K562 (cell line): Measurements from ENCODE around the gene CUX1. TPM values are rescaled to one million over a fixed set of nuclear protein-coding genes. Genes with fewer than 3 reads are reported as not detected.

Experiments used
- ATAC-seq: fragments of 200-7000 bp; cut with Tn5 transposase; 3 replicates; pipeline ENCODE4 v1.9.1; 2020; ENCODE audit warnings: moderate library complexity
- BruUV-seq: library from RNA; stranded (reverse); fragments of 400-500 nt; replicated peaks from 2 replicates; lab custom pipeline; 2021; lab: Mats Ljungman, UMichigan
- CTCF ChIA-PET: fragments of 300-600 bp; formaldehyde crosslinking; extraction: SDS; loops from one replicate; lab custom pipeline; 2021; ENCODE audit warnings: low intra/inter-chr PET ratio; lab: Yijun Ruan, JAX
- POLR2A ChIA-PET: fragments of 300-600, 350-650 bp; sonication (Branson Sonifier 250); formaldehyde crosslinking; extraction: SDS; loops from one replicate; lab custom pipeline; 2021; ENCODE audit warnings: antibody characterized with exemption, inconsistent platforms; lab: Yijun Ruan, JAX
- DNase-seq, 4 experiments: peaks; one replicate each; pipeline versions ENCODE4 v3.0.0 to v3.0.0-alpha.2; 2011 to 2018; ENCODE audit warnings: low spot score in 3 of 4, mixed read lengths in 3 of 4; ENCODE audit errors: extremely low read depth in 1 of 4
- FAIRE-seq: peaks from 2 replicates; lab custom pipeline; 2011; peaks lifted over from hg19 to GRCh38; lab: Jason Lieb, UNC
- H2AFZ ChIP-seq: 2 replicates; pipeline ENCODE4 v1.6.0; 2011; ENCODE audit warnings: low read depth, low read length, control low read depth, inconsistent platforms
- H3K27ac ChIP-seq: fragments of 200-600 bp; 3 replicates; pipeline ENCODE4 v1.8.0; 2011; ENCODE audit warnings: low read depth, mild to moderate bottlenecking, control low read depth, inconsistent platforms, low read length, moderate library complexity, mixed read lengths; ENCODE audit errors: extremely low read depth
- H3K27me3 ChIP-seq, 2 experiments: fragments of 300-600 bp in 1 of 2; 2 replicates in 1 of 2; 3 replicates in 1 of 2; pipeline versions ENCODE4 v1.6.0 to v1.8.0; 2011; ENCODE audit warnings: inconsistent platforms in 2 of 2, low read length in 2 of 2, mild to moderate bottlenecking in 1 of 2, mixed read lengths in 1 of 2, moderate library complexity in 1 of 2; ENCODE audit not compliant: control insufficient read depth in 2 of 2, insufficient read depth in 2 of 2
- H3K36me3 ChIP-seq: fragments of 300-600 bp; 3 replicates; pipeline ENCODE4 v1.8.0; 2011; ENCODE audit warnings: mild to moderate bottlenecking, low read length, inconsistent platforms; ENCODE audit not compliant: control insufficient read depth, insufficient read depth
- H3K4me1 ChIP-seq, 2 experiments: fragments of 200-600 bp in 1 of 2; replicated peaks in 1 of 2; 2 replicates in 1 of 2; 3 replicates in 1 of 2; pipeline versions ENCODE4 v1.5.1 to v1.8.0; 2011; ENCODE audit warnings: inconsistent platforms in 2 of 2, low read length in 2 of 2, mild to moderate bottlenecking in 1 of 2, mixed read lengths in 1 of 2, moderate library complexity in 1 of 2; ENCODE audit not compliant: control insufficient read depth in 2 of 2, insufficient read depth in 2 of 2
- H3K4me2 ChIP-seq: 2 replicates; pipeline ENCODE4 v1.6.1; 2011; ENCODE audit warnings: low read length, control low read depth, inconsistent platforms, mixed read lengths; ENCODE audit not compliant: insufficient read depth
- H3K4me3 ChIP-seq: fragments of 200-600 bp; sonication (generic), shearing (Covaris generic); 2 replicates; pipeline ENCODE4 v1.5.1; 2016; ENCODE audit warnings: control low read depth, inconsistent platforms
- H3K79me2 ChIP-seq: fragments of 200-600 bp; 3 replicates; pipeline ENCODE4 v1.8.0; 2011; ENCODE audit warnings: low read length, inconsistent platforms; ENCODE audit not compliant: control insufficient read depth, insufficient read depth
- H3K9ac ChIP-seq, 2 experiments: 2 replicates each; pipeline versions ENCODE4 v1.6.0 to v1.6.1; 2011; ENCODE audit warnings: low read depth in 2 of 2, low read length in 2 of 2, control low read depth in 1 of 2, inconsistent platforms in 1 of 2, mild to moderate bottlenecking in 1 of 2, mixed read lengths in 1 of 2; ENCODE audit not compliant: insufficient read depth in 1 of 2
- H3K9me1 ChIP-seq: one replicate; pipeline ENCODE4 v1.6.0; 2011; ENCODE audit warnings: inconsistent platforms, mild to moderate bottlenecking, low read length, moderate library complexity; ENCODE audit not compliant: control insufficient read depth, insufficient read depth
- H3K9me3 ChIP-seq: replicated peaks from 2 replicates; pipeline ENCODE4 v1.5.1; 2011; ENCODE audit warnings: low read depth, low read length, inconsistent platforms; ENCODE audit not compliant: control insufficient read depth, insufficient read depth
- H4K20me1 ChIP-seq: replicated peaks from 2 replicates; pipeline ENCODE4 v1.6.1; 2011; ENCODE audit warnings: low read length, inconsistent platforms, mixed read lengths; ENCODE audit not compliant: control insufficient read depth, insufficient read depth
- MTF1 ChIP-seq: fragments of 250-450 bp; sonication (Bioruptor Pico); IDR thresholded peaks from 2 replicates; pipeline ENCODE4 v1.9.0; 2021; ENCODE audit warnings: moderate library complexity, mild to moderate bottlenecking, inconsistent platforms, borderline replicate concordance
- POLR2B ChIP-seq: fragments of 450-650 bp; IDR thresholded peaks from 2 replicates; pipeline ENCODE4 v1.6.1; 2018; ENCODE audit warnings: low read depth; ENCODE audit not compliant: partially characterized antibody
- SMARCA5 ChIP-seq: fragments of 450-650 bp; IDR thresholded peaks from 2 replicates; pipeline ENCODE4 v1.6.1; 2016
- SRSF1 ChIP-seq: fragments of 200-400 bp; formaldehyde crosslinking; IDR thresholded peaks from 2 replicates; pipeline ENCODE4 v1.6.1; 2017; ENCODE audit warnings: mild to moderate bottlenecking, low read depth, low read length, moderate library complexity
- XRCC5 ChIP-seq: fragments of 200-400 bp; formaldehyde crosslinking; IDR thresholded peaks from 2 replicates; pipeline ENCODE4 v1.6.1; 2017; ENCODE audit warnings: low read depth, mild to moderate bottlenecking, low read length
- WGBS: fragments of 100-300 bp; shearing (Covaris generic); methylation state at CpG from one replicate; pipeline ENCODE4 v1.1.6; 2016; ENCODE audit warnings: low coverage, mixed read lengths; ENCODE audit not compliant: insufficient coverage; ENCODE audit errors: missing lambda C conversion rate; 5-methylcytosine and 5-hydroxymethylcytosine counted together
- in situ Hi-C: fragments of 300-500 bp; cut with MboI; formaldehyde crosslinking; loops from 4 replicates; pipeline ENCODE4 v1.15.0; 2018; ENCODE audit warnings: inconsistent platforms, mixed read lengths
- intact Hi-C: fragments of 100-400 bp; cut with micrococcal nuclease; formaldehyde crosslinking; loops from 2 replicates; pipeline ENCODE4 v1.14.2; 2022
- polyA plus RNA-seq, 8 experiments: library from polyadenylated mRNA; depleted of rRNA in 4 of 8; stranded (reverse) in 5 of 8; unstranded in 3 of 8; fragments of >200 nt; fragmentation: Nextera tagmentation in 2 of 8; fragmentation: Illumina TruSeq in 1 of 8; extraction: Ambion mirVana in 2 of 8; extraction: Trizol in 1 of 8; gene quantifications; 2 replicates each; pipeline versions ENCODE4 v1.2.1 to v1.2.3, GENCODE V29; 2011 to 2014; ENCODE audit warnings: inconsistent platforms in 1 of 8, missing spikeins in 1 of 8
- total RNA-seq, 7 experiments: library from RNA; depleted of rRNA in 6 of 7; stranded (reverse); fragments of >200 nt in 6 of 7; fragmentation: Illumina TruSeq in 2 of 7; extraction: Trizol in 2 of 7; gene quantifications; 2 replicates each; pipeline versions ENCODE4 v1.2.1 to v1.2.3, GENCODE V29; 2011 to 2021; ENCODE audit warnings: low replicate concordance in 1 of 7
- TF ChIP-seq, protein P1 (sequence below), 2 experiments: fragments of 450-650 bp; IDR thresholded peaks; 2 replicates each; pipeline ENCODE4 v1.6.1; 2016
- TF ChIP-seq, protein P2 (sequence below): sonication (generic); formaldehyde crosslinking; IDR thresholded peaks from 2 replicates; pipeline ENCODE4 v1.8.0; 2022; ENCODE audit warnings: mild to moderate bottlenecking, low read depth, missing genetic modification reagents

CUX1 gene
- total and polyA plus RNA-seq, 9 of the 15 experiments (the other 6 are each of a cell fraction or from before 2014, with no cell fraction given): 3.6 to 55.3 (median 25.2) TPM

DNA sequence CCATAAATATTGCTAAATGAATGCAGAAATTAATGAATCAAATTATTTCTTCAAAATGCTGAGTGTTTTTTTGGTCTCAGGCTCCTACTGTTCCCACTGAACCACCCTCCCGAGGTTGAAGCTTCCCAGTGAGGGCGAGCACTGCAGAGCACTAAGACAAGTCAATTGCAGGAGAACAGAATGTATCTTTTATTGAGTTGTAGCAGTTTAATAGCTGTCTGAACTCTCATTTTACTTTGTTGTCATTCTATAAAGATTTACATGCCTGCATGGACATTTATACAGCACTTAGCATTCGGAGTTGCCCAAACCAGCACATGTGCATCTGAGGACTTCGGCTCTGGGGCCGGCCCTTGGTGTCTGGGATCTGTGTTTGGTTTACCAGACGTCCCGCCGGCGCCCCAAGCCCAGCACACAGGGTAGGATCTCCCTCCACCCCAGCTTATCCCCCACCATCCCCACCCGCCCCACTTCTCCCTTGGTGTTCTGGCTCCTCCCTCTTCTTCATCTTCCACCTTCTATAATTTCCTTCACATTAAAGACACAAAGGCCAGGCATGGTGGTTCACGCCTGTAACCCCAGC is 258.2 kb downstream of the CUX1 start:
- peaks cover 25% of the 10 kb centered on the region; the same call in 2 of the 3 replicates for H3K36me3 ChIP-seq
- FAIRE-seq (no peak), DNase-seq (no peak), ATAC-seq (no peak)
- in situ Hi-C loops (no loop called here), intact Hi-C loops (no loop called here)
- H3K27me3 ChIP-seq: no peaks in the 10 kb centered on the region
- no peak overlapping the region for H3K4me3 ChIP-seq
- POLR2A ChIA-PET: interaction anchor here (0.6 to 0.9 kb wide), 2 partner anchors 11 to 219 kb away, joined by 3 read pairs; no protein-coding TSS in a partner anchor
- CTCF ChIA-PET: no interaction called here
- H2AFZ ChIP-seq: no peak overlapping the region
- H3K9me1 ChIP-seq: no peaks in the 10 kb centered on the region
- H3K4me1 ChIP-seq: peaks cover 17 to 21% of the 10 kb centered on the region in 2 experiments; a peak in 4 of 5 replicates
- H3K9me3 ChIP-seq: no peaks in the 10 kb centered on the region
- no TSS peak for BruUV-seq
- no peaks in the 10 kb centered on the region for H3K79me2 ChIP-seq
- TF ChIP-seq, protein P1, sequence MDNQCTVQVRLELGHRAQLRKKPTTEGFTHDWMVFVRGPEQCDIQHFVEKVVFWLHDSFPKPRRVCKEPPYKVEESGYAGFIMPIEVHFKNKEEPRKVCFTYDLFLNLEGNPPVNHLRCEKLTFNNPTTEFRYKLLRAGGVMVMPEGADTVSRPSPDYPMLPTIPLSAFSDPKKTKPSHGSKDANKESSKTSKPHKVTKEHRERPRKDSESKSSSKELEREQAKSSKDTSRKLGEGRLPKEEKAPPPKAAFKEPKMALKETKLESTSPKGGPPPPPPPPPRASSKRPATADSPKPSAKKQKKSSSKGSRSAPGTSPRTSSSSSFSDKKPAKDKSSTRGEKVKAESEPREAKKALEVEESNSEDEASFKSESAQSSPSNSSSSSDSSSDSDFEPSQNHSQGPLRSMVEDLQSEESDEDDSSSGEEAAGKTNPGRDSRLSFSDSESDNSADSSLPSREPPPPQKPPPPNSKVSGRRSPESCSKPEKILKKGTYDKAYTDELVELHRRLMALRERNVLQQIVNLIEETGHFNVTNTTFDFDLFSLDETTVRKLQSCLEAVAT (IDR thresholded peaks at IDR 0.05): no peak
- TF ChIP-seq SMARCA5: no peak
- 97% methylated on average over 10 of the region's 11 CpGs for WGBS
- no peaks in the 10 kb centered on the region for H4K20me1 ChIP-seq
- no peak overlapping the region for H3K9ac ChIP-seq
- H3K27ac ChIP-seq: no peak overlapping the region
- H3K4me2 ChIP-seq: no peak overlapping the region

DNA sequence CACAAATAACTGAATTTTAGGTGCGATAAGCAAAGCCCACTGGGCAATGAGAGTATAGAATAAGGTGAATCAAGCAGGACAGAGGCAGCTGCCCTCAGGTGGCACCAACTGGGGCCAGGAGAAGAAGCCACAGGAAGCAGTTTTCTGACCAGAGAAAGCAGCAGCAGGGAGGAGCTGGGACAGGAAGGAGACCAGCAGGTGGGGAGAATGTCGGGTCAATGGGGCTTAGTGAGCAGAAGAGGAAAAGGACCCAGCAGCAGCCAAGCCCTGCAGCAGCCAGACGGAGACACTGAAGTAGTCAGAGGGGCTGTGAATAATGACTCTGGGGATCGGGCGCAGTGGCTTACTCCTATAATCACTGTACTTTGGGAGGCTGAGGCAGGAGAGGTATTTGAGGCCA is 259.7 kb downstream of the CUX1 start:
- FAIRE-seq (no peak), ATAC-seq (no peak), DNase-seq (no peak)
- Histone ChIP-seq H3K79me2 (no peaks in the 10 kb centered on the region), H3K9me3 (no peaks in the 10 kb centered on the region; the same call in 1 of the 2 replicates), H3K9ac (no peak overlapping the region), H3K9me1 (no peaks in the 10 kb centered on the region), H3K4me1 (peaks cover 27 to 35% of the 10 kb centered on the region in 2 experiments; a peak in 4 of 5 replicates), H3K27ac (no peak overlapping the region), H2AFZ (no peak overlapping the region), H3K36me3 (peaks cover 17% of the 10 kb centered on the region; the same call in 2 of the 3 replicates), H3K4me2 (no peak overlapping the region), H3K27me3 (no peaks in the 10 kb centered on the region), H3K4me3 (no peak overlapping the region), H4K20me1 (no peaks in the 10 kb centered on the region; the same call in 1 of the 2 replicates)
- intact Hi-C loops (no loop called here), in situ Hi-C loops (no loop called here)
- ChIA-PET POLR2A (interaction anchor here (0.5 to 1.1 kb wide), 2 partner anchors 11 to 145 kb away, joined by 3 to 4 read pairs; no protein-coding TSS in a partner anchor), CTCF (interaction anchor here (0.7 kb wide), 1 partner anchor 194 kb away, joined by 4 read pairs; no protein-coding TSS in a partner anchor)
- TF ChIP-seq XRCC5: no peak
- no peak for TF ChIP-seq POLR2B
- no peak for TF ChIP-seq MTF1 (CRISPR knock-in tag)
- no peak for TF ChIP-seq SRSF1
- TF ChIP-seq, protein P2, sequence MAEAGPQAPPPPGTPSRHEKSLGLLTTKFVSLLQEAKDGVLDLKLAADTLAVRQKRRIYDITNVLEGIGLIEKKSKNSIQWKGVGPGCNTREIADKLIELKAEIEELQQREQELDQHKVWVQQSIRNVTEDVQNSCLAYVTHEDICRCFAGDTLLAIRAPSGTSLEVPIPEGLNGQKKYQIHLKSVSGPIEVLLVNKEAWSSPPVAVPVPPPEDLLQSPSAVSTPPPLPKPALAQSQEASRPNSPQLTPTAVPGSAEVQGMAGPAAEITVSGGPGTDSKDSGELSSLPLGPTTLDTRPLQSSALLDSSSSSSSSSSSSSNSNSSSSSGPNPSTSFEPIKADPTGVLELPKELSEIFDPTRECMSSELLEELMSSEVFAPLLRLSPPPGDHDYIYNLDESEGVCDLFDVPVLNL (CRISPR knock-in tag): no peak
- 77% methylated on average over 4 of the region's 5 CpGs for WGBS
- no TSS peak for BruUV-seq
